KG1 (cell line): ENCODE measurements around the gene SLC8A1.

ENCODE experiments used
- DNase-seq: peaks from one replicate; lab custom pipeline; 2025; lab: John Stamatoyannopoulos, UW

The SLC8A1 gene

GRCh38 chr2:40048506-40048905 is 403.4 kb downstream of the SLC8A1 start:
- no peak for DNase-seq

GRCh38 chr2:40047406-40047805 is 404.5 kb downstream of the SLC8A1 start:
- DNase-seq, result no peak
